DOHH2 (cell line): ENCODE results near the gene LIPC.

Experiments
- H3F3A ChIP-seq: fragments of 200-600 bp; sonication (generic), shearing (Covaris generic); 2 replicates; pipeline ENCODE4 v1.6.0; 2016; ENCODE audit warnings: antibody characterized with exemption, mild to moderate bottlenecking; ENCODE audit not compliant: control insufficient read depth, insufficient read depth
- H3K27ac ChIP-seq: fragments of 200-600 bp; sonication (generic); 2 replicates; pipeline ENCODE4 v1.5.1; 2014; ENCODE audit warnings: low read depth, mild to moderate bottlenecking, low read length, moderate library complexity
- H3K27me3 ChIP-seq: fragments of 200-600 bp; sonication (generic); 2 replicates; pipeline ENCODE4 v1.6.1; 2014; ENCODE audit warnings: mild to moderate bottlenecking, low read length, mixed read lengths; ENCODE audit not compliant: control insufficient read depth
- H3K36me3 ChIP-seq: fragments of 200-600 bp; sonication (generic); 2 replicates; pipeline ENCODE4 v1.6.1; 2014; ENCODE audit warnings: mild to moderate bottlenecking, low read length, moderate library complexity, mixed read lengths; ENCODE audit not compliant: control insufficient read depth
- H3K4me1 ChIP-seq: fragments of 200-600 bp; sonication (generic); 2 replicates; pipeline ENCODE4 v1.6.1; 2014; ENCODE audit warnings: mild to moderate bottlenecking, low read length, mixed read lengths; ENCODE audit not compliant: control insufficient read depth
- H3K4me2 ChIP-seq: fragments of 200-600 bp; sonication (generic); 2 replicates; pipeline ENCODE4 v1.6.0; 2014; ENCODE audit warnings: mild to moderate bottlenecking, low read length, moderate library complexity
- H3K4me3 ChIP-seq: fragments of 200-600 bp; sonication (generic); 2 replicates; pipeline ENCODE4 v1.5.1; 2014; ENCODE audit warnings: mild to moderate bottlenecking, low read length, mixed read lengths
- H3K79me2 ChIP-seq: fragments of 200-600 bp; sonication (generic); 2 replicates; pipeline ENCODE4 v1.6.1; 2014; ENCODE audit warnings: mild to moderate bottlenecking, low read length, mixed read lengths; ENCODE audit not compliant: control insufficient read depth
- H3K9me2 ChIP-seq: fragments of 200-600 bp; sonication (generic); replicated peaks from 2 replicates; pipeline ENCODE4 v1.6.1; 2014; ENCODE audit warnings: mild to moderate bottlenecking, low read length, mixed read lengths; ENCODE audit not compliant: control insufficient read depth
- H3K9me3 ChIP-seq: fragments of 200-600 bp; sonication (generic); 2 replicates; pipeline ENCODE4 v1.6.1; 2014; ENCODE audit warnings: antibody characterized with exemption, low read length, mixed read lengths; ENCODE audit not compliant: control insufficient read depth, insufficient read depth
- H4K20me1 ChIP-seq: fragments of 200-600 bp; sonication (generic); 2 replicates; pipeline ENCODE4 v1.6.0; 2014; ENCODE audit warnings: low read depth, mild to moderate bottlenecking, antibody characterized with exemption, low read length, moderate library complexity; ENCODE audit not compliant: control insufficient read depth, insufficient read depth
- CTCF ChIP-seq: fragments of 200-600 bp; sonication (generic); IDR thresholded peaks from one replicate; pipeline ENCODE4 v1.5.1; 2014; ENCODE audit warnings: antibody characterized with exemption, mild to moderate bottlenecking, low read depth, low read length; ENCODE audit not compliant: poor library complexity, severe bottlenecking
- EZH2phosphoT487 ChIP-seq: fragments of 200-600 bp; sonication (generic); IDR thresholded peaks from 2 replicates; pipeline ENCODE4 v1.6.1; 2017; ENCODE audit warnings: borderline replicate concordance, mild to moderate bottlenecking, antibody characterized with exemption, low read length, moderate library complexity, mixed read lengths

The LIPC gene

GRCh38 chr15:58549785-58550074 is 117.9 kb downstream of the LIPC start:
- H3F3A ChIP-seq: no peaks in the 10 kb centered on the region
- no peak overlapping the region for H3K4me3 ChIP-seq
- TF ChIP-seq CTCF (no peak), EZH2phosphoT487 (no peak)
- H3K27me3 ChIP-seq: no peaks in the 10 kb centered on the region; the same call in 1 of the 2 replicates
- H3K79me2 ChIP-seq: no peaks in the 10 kb centered on the region
- H3K36me3 ChIP-seq: no peaks in the 10 kb centered on the region
- H4K20me1 ChIP-seq: no peaks in the 10 kb centered on the region
- H3K9me2 ChIP-seq: no peaks in the 10 kb centered on the region
- H3K4me1 ChIP-seq: no peaks in the 10 kb centered on the region
- no peak overlapping the region for H3K4me2 ChIP-seq
- H3K9me3 ChIP-seq: no peaks in the 10 kb centered on the region
- H3K27ac ChIP-seq: no peak overlapping the region

GRCh38 chr15:58551084-58551763 is 119.4 kb downstream of the LIPC start:
- no peak overlapping the region for H3K27ac ChIP-seq
- H3K27me3 ChIP-seq: no peaks in the 10 kb centered on the region; the same call in 1 of the 2 replicates
- H3K79me2 ChIP-seq: no peaks in the 10 kb centered on the region
- no peaks in the 10 kb centered on the region for H3K4me1 ChIP-seq
- no peak overlapping the region for H3K4me2 ChIP-seq
- no peaks in the 10 kb centered on the region for H3K36me3 ChIP-seq
- H3K9me3 ChIP-seq: no peaks in the 10 kb centered on the region
- TF ChIP-seq CTCF: no peak
- TF ChIP-seq EZH2phosphoT487: no peak
- no peaks in the 10 kb centered on the region for H3K9me2 ChIP-seq
- H3K4me3 ChIP-seq: no peak overlapping the region
- no peaks in the 10 kb centered on the region for H3F3A ChIP-seq
- H4K20me1 ChIP-seq: no peaks in the 10 kb centered on the region

DNA sequence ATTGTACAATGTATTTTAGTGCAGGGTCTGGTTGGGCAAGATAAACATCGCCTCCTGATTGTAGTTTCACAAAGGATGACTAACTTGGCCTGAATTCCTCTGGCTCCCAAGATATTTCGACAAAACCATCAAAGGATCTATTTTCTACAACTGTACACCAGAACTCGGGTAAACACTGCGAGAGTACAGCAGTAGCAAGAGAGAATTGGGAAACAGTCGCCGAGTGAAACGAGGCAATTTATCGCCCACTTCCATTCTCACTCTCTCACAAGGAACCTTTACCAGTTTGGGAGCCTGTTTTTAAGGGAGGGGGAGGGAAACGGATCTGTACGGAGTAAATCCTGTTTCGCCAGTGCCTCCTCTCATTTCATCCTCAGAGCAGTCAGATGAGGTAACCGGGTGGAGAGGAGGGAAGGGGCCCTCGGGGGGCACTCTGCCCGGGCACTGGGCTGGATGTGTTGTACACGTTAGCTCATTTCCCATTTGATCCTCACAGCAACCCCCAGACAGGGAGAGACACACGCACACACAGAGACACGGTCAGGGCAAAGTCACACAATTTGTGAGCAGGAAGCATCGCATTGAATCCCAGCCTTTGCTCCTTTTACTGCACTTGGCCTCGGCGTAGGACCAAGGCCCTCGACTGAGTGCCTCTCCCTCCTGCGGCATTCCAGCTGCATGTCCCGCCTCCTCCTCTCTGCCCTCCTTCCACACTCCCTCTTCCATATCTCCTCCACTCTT is 120.1 kb downstream of the LIPC start:
- Histone ChIP-seq H3K4me1 (no peaks in the 10 kb centered on the region), H3K27ac (no peak overlapping the region), H3K36me3 (no peaks in the 10 kb centered on the region), H3K79me2 (no peaks in the 10 kb centered on the region), H3K4me2 (no peak overlapping the region), H3F3A (no peaks in the 10 kb centered on the region), H3K9me2 (no peaks in the 10 kb centered on the region), H3K4me3 (no peak overlapping the region), H3K9me3 (no peaks in the 10 kb centered on the region), H4K20me1 (no peaks in the 10 kb centered on the region), H3K27me3 (no peaks in the 10 kb centered on the region; the same call in 1 of the 2 replicates)
- TF ChIP-seq EZH2phosphoT487 (no peak), CTCF (no peak)
